DOHH2 (cell line): Measurements from ENCODE around the gene PRR16.

Source experiments
- EZH2phosphoT487 ChIP-seq: fragments of 200-600 bp; sonication (generic); IDR thresholded peaks from 2 replicates; pipeline ENCODE4 v1.6.1; 2017; ENCODE audit warnings: borderline replicate concordance, mild to moderate bottlenecking, antibody characterized with exemption, low read length, moderate library complexity, mixed read lengths
- TF ChIP-seq, protein P1 (sequence below): fragments of 200-600 bp; sonication (generic); IDR thresholded peaks from one replicate; pipeline ENCODE4 v1.5.1; 2014; ENCODE audit warnings: antibody characterized with exemption, mild to moderate bottlenecking, low read depth, low read length; ENCODE audit not compliant: poor library complexity, severe bottlenecking

GRCh38 chr5:120499876-120500563 is 35.9 kb downstream of the PRR16 start:
- TF ChIP-seq, protein P1, sequence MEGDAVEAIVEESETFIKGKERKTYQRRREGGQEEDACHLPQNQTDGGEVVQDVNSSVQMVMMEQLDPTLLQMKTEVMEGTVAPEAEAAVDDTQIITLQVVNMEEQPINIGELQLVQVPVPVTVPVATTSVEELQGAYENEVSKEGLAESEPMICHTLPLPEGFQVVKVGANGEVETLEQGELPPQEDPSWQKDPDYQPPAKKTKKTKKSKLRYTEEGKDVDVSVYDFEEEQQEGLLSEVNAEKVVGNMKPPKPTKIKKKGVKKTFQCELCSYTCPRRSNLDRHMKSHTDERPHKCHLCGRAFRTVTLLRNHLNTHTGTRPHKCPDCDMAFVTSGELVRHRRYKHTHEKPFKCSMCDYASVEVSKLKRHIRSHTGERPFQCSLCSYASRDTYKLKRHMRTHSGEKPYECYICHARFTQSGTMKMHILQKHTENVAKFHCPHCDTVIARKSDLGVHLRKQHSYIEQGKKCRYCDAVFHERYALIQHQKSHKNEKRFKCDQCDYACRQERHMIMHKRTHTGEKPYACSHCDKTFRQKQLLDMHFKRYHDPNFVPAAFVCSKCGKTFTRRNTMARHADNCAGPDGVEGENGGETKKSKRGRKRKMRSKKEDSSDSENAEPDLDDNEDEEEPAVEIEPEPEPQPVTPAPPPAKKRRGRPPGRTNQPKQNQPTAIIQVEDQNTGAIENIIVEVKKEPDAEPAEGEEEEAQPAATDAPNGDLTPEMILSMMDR: no peak
- no peak for TF ChIP-seq EZH2phosphoT487
